ENCODE results near the gene COL12A1. TPM values are rescaled to one million over a fixed set of nuclear protein-coding genes. Genes with fewer than 3 reads are reported as not detected.

The COL12A1 gene
- total RNA-seq, 1 experiment from 2014 or later, result 0.96 TPM

GRCh38 chr6:75115481-75115880 lies 90.4 kb downstream of the COL12A1 start:
- no peak overlapping the region for H4K5ac ChIP-seq (ENCODE audit: insufficient read length, low read depth, low read length)
- no peak overlapping the region for H4K91ac ChIP-seq (ENCODE audit: insufficient read length, low read depth, low read length)
- H3K4me2 ChIP-seq (ENCODE audit: insufficient read depth, insufficient read length, low read length), result no peak overlapping the region
- no peak overlapping the region for H3K4ac ChIP-seq (ENCODE audit: low read depth, low read length)
- no peak overlapping the region for H2BK120ac ChIP-seq (ENCODE audit: low read depth, low read length, poor library complexity, severe bottlenecking)
- H3K9me3 ChIP-seq (ENCODE audit: control insufficient read depth, low read depth, low read length), result no peaks in the 10 kb centered on the region
- H2AFZ ChIP-seq (ENCODE audit: low read length), result no peak overlapping the region
- no peak overlapping the region for H3K14ac ChIP-seq (ENCODE audit: insufficient read depth, low read length)
- H3K9me3 Mint-ChIP-seq, result no peaks in the 10 kb centered on the region
- H3K27ac ChIP-seq (ENCODE audit: insufficient read length, low read depth, low read length), result no peak overlapping the region
- no peaks in the 10 kb centered on the region for H3K36me3 Mint-ChIP-seq (ENCODE audit: insufficient read depth in 1 of 3, low read depth in 3 of 3)
- H3K4me1 ChIP-seq (ENCODE audit: insufficient read depth, low read length), result no peaks in the 10 kb centered on the region
- H3T11ph ChIP-seq (ENCODE audit: low read length), result no peak overlapping the region
- H3K23ac ChIP-seq (ENCODE audit: insufficient read length, low read depth, low read length), result no peak overlapping the region
- WGBS (ENCODE audit: extremely low coverage, insufficient read length, low lambda C conversion rate), result no CpG with 5 or more reads among the region's 3 CpGs
- no peak overlapping the region for H2BK20ac ChIP-seq (ENCODE audit: low read depth, low read length, poor library complexity, severe bottlenecking)
- DNase-seq, result no peak
- H2BK12ac ChIP-seq (ENCODE audit: insufficient read length, low read depth, low read length), result no peak overlapping the region
- no peak overlapping the region for H4K8ac ChIP-seq (replicated peaks; ENCODE audit: insufficient read length, low read depth, low read length)
- no peaks in the 10 kb centered on the region for H3K23me2 ChIP-seq (ENCODE audit: insufficient read length, low read depth, low read length, poor library complexity, severe bottlenecking)
- no peak overlapping the region for H2AK5ac ChIP-seq (ENCODE audit: insufficient read length, low read length)
- no peaks in the 10 kb centered on the region for H4K20me1 ChIP-seq (ENCODE audit: control insufficient read depth, insufficient read depth, insufficient read length)
- H3K27me3 Mint-ChIP-seq (ENCODE audit: low read depth), result no peaks in the 10 kb centered on the region
- H3K56ac ChIP-seq (ENCODE audit: insufficient read length, low read depth, low read length), result no peak overlapping the region
- H3K4me3 Mint-ChIP-seq, result no peak overlapping the region
- no peaks in the 10 kb centered on the region for H3K27me3 ChIP-seq (ENCODE audit: insufficient read depth, low read length)
- H2BK15ac ChIP-seq (ENCODE audit: low read depth, low read length), result no peak overlapping the region
- H3K79me2 ChIP-seq (ENCODE audit: insufficient read depth, low read length), result no peaks in the 10 kb centered on the region
- no peak overlapping the region for H2BK5ac ChIP-seq (ENCODE audit: insufficient read length, low read length)
- no peak overlapping the region for H3K9ac ChIP-seq (ENCODE audit: extremely low read depth, insufficient read length, low read length)
- no peak for TF ChIP-seq CTCF (conservative IDR thresholded peaks at IDR 0.05)
- no peaks in the 10 kb centered on the region for H3K4me1 Mint-ChIP-seq
- H3K79me1 ChIP-seq (ENCODE audit: insufficient read depth, low read depth, low read length, poor library complexity, severe bottlenecking), result no peaks in the 10 kb centered on the region
- H3K18ac ChIP-seq (ENCODE audit: insufficient read length, low read depth, low read length), result no peak overlapping the region
- peak overlapping the region in 1 of 3 experiments; percentile 3; a peak in 2 of 7 replicates for H3K27ac Mint-ChIP-seq

All from H9 (cell line).